GM21619 (cell line): ENCODE measurements around the gene LTBP1.

ENCODE experiments used
- ATAC-seq: cut with Tn5 transposase; IDR thresholded peaks from one replicate; pipeline ENCODE4 v1.9.1; 2021; ENCODE audit not compliant: unreplicated experiment

Gene LTBP1

DNA sequence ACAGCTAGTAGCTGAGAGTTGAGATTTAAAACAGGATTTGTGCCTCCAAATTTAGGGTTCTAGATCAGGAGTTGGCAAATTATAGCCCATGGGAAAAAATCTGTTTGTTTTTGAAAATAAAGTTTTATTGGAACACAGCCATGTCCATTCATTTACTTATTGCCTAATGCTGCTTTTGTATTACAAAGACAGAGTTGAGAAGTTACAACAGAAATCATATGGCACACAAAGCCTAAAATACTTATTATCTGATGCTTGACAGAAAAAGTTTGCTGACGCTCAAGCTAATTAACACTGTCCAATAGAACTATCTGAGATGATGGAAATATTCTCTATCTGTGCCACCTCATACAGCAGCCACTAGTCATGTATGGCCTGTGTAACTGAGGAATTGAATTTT, 300.6 kb downstream of the LTBP1 start:
- ATAC-seq = no peak

DNA sequence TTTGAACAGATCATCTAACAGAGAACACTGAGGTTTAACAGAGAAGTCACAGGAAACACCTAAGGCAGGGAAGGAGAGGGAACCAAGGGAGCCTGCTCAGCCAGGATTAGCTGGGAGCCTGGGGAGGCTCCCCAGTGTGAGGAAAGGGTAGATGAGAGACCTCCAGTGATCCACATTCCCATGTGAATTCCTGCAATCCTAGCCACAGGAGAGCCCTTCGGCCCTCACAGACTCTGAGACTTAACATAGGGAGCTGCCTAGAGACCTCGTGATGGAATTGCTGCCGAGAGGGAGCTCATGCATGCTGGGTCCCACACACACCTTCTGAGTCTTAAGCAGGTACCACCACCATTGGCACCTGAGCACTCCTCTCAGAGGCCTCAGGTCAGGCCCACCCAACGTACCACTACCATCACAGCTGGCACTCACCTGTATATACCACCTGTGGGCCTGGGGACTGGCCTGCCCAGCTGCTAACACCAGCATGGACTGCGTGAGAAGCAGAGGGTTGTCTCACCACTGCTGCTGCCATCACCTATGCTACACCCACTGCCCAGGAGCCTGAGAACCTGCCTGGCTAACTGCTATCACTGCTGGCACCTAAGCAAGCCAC, 303.8 kb downstream of the LTBP1 start:
- no peak for ATAC-seq

DNA sequence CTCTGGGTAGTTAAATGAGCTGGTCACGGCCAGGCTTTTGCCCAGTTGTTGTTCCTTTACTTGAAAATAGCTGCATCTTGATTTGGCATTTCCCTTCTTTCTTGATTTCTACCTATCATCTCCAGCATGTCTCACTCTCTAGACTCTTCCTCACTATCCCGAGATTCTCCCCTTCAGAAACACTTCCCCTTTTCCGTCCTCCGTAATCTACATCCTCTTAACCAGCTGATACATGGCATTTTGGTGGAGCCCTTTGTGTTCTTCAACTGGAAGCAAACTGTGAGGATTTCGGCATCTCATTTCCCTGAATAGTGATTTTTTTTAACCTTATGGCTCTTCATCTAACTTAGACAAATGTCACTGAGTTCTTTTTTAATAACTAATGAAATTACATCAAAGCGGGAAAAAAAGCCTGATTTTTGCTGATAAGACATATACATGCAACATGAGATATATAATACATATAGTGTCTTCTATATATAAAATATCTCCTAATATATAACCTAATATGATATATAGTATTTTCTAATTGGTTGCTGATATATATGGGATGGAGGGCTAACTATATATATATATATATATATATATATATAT, 309.5 kb downstream of the LTBP1 start:
- no peak for ATAC-seq

DNA sequence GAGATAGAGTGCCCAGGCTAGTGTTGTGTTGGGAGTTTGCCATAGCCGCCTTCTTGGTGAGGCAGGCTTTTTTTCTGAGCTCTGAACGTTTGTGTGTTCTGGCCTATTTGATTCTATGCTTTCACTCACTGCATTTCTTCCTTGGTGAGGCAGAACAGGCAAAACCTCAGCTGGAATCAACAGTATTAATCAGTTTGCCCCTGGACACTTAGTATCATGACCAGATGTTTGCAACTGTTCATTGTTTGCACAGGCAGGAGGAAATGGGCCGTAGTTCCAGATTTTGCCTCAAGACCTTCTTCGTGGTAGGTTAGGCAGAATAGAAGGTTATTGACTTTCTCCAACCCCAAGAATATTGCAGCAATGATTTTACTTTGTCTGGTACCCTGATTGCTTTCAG, 311.6 kb downstream of the LTBP1 start:
- ATAC-seq = no peak

DNA sequence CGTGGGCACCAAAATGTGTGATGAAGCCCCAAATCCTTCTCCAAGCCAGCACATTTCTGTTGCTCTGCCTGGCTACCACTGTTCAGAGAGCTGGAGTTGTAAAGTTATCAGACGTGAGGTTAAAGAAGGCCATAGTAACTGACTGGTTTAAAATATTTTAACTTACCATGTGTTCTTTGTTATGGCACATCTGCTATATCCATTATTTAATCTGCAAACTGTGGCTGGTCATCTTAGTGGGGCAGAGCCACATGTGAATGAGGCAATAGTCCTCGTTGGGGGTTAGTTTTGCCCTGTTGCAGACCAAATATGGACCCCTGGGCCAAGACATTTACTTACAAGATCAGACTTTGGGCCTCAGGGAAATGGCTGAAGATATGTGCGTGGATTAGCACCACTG, 315.3 kb downstream of the LTBP1 start:
- ATAC-seq = no peak

DNA sequence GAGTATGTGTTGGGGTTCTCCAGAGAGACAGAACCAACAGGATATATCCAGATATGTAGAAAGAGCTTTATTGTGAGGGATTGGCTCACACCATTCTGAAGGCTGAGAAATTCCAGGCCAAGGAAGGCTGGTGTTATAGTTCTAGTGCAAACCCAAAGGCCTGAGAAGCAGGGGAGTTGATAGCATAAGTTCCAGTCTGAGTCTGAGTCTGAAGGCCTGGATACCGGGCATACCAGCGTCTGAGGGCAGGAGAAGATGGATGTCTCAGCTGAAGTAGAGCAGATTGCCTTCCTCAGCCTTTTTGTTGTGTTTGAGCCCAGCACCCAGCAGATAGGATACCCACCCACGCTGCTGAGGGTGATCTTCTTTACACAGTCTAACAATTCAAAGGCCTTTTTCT, 318.0 kb downstream of the LTBP1 start:
- no peak for ATAC-seq

DNA sequence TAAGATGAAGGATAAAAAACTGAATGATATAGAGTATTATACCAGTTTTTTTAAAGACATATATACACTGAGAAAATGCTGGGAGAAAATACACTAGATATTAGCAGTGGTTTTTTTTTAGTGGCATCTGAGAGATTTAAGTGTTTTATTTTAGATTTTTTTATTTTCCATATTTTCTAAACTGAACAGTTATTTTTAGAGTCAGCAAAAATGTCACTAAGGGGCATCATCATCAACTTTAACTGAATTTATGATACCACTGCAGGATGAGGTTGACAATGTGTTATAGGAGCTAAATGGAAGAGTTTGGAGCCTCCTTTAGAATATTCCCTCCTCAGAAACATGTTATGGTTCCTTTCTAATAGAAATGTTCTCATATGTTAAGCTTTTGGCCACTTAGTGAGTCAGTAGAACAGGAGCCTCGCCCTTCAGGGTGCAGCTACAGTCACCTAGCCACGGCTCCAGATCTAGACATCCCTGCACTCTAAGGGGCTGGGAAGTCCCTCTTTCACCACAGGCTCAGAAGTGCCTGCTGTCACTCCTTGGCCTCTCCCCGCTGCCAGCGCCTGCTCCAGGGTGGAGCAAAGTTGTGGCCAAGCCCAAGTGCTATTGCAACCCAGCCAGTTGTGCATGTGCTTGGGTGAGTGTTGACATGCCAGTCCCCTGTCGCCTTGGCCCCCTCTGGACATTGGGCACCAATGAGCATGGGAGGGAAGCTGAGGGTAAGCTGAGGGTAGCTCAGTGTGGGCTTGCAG, 319.0 kb downstream of the LTBP1 start:
- no peak for ATAC-seq

DNA sequence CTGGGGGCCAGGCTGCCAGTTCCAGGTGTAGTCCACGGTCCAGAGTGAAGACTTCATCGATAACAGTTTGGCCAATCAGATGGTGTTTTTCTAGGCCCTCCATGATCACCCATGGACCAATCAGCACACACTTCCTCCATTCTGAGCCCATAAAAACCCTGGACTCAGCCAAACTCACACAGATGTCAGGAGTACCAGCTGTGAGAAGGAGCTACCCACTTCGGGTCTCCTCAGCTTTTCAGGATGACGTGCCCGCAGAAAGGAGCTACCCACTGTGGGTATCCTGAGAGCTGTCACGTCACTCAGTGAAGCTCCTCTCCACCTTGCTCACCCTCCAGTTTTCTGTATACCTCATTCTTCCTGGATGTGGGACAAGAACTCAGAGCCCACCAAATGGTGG, 319.7 kb downstream of the LTBP1 start:
- ATAC-seq = no peak

DNA sequence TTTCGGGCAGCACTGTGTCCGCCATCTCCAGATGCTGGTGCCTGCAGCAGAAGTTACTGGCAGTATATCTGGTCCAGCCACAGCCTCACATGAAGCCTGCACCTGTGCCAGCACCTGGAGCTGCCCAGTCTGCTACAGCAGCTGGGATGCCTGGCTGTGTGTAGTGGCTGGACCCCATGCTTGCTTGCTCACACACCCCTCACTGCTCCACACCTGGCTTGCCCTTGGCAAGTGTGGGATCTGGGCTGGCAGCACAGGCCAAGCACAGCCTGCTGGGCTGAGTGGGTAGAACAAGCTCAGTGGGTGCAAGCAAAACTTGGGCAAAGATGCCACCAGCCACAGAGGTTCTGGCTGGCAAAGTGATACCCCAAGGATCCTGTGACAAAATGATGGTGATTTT, 320.3 kb downstream of the LTBP1 start:
- ATAC-seq = no peak

DNA sequence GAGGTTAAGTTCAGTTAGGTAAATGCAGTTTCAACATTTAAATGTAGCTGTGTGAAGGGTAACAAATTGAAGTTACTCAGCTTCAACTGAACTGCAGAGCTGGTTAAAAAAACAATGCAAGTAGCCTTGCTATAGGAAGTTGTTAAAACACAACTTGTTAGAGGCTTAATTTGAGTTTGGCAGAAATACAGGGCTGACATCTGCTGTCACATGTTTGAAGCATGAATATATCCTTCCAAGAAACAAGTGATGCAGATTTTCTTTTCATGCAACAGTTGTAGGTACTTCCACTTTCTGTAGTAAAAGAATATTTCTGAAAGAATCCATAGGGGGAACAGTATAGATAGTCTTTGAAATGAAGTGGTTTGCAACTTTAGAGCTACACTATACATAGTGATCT, 321.0 kb downstream of the LTBP1 start:
- ATAC-seq = no peak

DNA sequence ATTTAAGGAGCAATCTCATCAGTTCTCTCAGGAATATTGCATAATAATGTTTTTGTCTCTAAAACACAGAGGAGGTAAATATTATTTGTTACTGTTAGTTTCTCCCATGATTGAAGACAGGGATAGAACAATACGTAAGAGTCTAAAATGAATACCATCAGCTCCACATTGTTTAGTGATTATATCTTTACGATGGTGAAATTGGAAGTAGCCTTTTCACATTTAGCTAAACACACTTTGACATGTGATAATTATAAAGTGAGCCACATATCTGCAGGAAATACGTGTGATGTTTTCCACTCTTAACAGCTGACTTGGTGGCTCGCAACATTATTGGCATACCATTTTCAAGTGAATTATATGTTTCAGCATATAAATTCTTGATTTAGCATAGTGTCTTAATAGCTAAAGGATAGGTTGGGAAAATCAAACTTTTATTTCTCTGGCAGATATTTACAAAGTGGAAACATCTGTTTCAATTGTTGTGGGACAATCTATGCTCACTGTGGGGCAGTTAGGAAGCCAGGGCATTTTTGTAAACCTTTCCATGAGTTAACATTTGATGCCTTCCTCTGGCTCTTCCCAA, 321.6 kb downstream of the LTBP1 start:
- no peak for ATAC-seq

DNA sequence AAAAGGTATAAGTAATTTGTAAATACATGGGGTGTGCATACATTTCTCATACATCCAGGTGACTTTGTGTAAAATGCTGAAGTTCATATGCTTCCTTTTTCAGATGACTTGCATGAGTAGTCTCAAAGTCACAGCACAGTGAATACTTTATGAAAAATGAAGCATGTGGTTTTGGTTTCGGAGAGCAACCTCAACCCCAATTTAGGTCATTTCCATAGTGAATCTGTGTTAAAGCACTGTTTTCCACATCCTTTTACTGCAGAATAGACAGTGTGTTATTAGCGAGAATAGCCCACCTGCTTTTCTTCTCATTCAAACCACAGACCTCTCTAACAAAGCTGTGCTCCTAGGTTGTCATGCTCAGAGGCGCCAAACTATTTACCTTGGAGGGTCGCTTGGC, 325.2 kb downstream of the LTBP1 start:
- ATAC-seq = peak; percentile 97

DNA sequence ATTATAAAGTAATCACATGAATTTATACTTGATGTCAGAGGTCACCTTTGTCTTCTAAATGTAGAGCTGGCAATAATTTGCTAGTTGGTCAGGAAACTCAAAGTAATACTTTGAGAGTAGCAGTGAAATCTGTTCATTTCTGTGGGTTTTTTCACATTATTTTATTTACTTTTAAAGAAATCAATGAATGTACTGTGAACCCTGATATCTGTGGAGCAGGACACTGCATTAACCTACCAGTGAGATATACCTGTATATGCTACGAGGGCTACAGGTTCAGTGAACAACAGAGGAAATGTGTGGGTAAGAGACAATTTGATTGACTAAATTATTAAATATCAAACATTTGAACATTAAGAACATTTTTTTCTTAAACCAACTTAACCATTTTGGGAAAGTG, 326.7 kb downstream of the LTBP1 start:
- ATAC-seq = no peak

DNA sequence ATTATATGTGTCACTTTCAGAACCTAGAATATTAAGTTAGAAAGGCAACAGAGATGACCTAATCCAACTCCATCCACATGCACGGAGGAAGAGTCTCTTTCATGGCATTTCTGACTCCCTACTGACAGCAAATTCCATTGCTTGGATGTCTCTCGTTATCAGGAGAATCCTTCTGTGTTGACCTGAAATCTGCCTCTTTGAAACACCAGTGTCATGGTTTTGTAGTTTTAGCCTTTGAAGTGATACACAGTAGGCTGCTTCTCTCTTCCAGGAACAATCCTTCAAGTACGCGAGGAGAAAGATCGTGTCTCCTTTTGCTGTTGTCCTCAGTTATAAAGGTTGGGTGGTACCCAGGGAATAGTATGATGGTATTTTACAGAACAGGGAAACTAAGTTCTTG, 327.8 kb downstream of the LTBP1 start:
- no peak for ATAC-seq

DNA sequence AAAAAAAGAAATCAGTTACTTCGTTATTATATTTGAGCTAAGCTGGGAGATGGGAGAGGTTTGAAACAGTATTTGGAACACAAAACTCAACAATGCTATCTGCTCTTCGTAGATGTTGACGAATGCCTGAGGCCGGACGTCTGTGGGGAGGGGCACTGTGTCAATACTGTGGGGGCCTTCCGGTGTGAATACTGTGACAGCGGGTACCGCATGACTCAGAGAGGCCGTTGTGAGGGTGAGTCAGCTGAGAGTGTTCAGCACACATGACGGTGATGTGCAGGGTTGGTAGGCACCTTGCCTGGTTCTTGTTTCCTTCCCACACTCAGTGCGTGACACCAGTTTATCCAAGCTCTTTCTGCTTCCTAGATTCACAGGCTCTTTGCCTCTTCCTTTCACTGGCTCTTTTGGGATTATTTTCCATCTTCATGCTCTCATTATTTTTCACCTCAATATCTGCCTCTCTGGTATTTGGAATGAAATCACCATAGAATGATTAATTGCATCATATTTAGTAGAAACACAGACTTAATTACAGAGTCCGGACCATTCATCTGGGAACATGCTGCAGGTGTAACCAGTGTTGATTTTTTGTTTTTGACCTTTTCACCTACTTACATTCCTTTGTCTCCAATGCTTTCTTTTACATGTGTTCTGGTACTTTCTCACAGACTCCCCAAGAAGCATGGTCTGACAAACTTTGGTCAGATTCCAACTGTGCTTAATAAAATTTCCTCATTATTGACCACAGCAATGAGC, 329.1 kb downstream of the LTBP1 start:
- no peak for ATAC-seq

DNA sequence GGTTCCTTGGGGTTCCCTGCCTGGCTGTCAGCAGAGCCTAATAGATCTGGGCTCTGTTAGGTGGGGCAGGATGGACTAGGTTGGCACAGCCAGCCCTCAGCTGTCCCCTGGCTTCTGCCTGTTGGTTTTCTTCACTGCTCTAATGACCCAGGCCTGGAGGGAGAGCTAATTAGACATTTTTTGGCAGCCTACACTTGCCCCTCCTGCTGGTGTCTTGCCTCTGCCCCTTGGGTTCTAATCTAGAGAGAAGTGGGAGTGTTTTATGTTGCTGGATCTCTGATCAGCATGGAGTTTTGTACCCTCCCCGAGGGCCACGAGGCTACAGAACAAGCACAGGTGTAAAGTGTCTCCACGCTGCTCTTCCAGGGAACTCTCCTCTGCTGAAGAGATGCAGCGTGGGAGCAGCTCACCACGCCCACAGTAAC, 330.3 kb downstream of the LTBP1 start:
- ATAC-seq = no peak

DNA sequence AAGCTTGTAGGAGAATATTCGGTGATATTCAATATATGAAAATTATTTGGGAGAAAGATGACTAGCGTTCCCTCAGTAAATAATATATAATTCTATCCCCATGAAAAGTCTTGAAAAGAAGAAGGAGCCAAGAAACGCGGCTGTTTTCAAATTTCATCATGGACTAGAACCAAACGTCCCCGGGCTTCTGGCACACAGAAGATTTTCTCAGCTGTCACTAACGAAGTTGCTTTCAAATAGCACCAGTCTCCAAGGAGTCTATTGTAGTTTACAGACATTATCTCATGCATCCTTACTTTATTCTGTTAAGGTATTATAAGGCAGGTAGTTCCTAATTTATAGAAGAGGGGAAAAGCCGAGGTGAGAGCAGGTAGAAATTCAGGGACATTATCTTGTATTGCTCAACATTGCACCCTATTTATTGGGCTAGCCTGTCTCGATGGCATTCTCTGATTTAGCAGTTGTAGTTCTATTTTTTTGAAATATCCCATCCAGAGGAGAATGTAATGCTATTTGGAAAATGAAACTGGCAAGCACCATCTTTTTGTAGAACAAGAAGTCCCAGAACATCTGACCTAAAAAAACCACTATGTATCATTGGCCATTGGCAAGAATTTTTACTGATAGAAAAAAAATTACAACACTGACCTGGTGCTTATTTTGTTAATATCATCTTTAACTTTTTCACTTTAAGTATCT, 331.6 kb downstream of the LTBP1 start:
- ATAC-seq = no peak

DNA sequence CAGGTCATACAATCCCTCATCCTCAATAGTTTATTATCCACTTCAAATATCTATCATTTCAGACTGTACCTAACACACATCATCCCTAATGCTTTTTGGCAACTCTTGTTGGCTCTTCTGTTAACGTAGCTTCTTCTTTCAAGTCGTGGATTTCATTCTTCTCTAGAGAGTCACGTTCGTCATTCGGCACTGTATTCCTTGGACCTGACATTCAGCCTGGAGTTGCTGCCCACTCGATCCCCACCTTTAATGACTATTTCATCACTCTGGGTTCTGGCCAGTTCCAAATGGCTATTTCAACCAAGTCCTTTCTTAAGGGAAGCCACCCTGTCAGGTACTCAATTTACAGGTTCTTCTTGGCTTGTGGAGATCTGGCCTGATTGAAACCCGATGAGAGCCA, 337.5 kb downstream of the LTBP1 start:
- ATAC-seq = no peak

DNA sequence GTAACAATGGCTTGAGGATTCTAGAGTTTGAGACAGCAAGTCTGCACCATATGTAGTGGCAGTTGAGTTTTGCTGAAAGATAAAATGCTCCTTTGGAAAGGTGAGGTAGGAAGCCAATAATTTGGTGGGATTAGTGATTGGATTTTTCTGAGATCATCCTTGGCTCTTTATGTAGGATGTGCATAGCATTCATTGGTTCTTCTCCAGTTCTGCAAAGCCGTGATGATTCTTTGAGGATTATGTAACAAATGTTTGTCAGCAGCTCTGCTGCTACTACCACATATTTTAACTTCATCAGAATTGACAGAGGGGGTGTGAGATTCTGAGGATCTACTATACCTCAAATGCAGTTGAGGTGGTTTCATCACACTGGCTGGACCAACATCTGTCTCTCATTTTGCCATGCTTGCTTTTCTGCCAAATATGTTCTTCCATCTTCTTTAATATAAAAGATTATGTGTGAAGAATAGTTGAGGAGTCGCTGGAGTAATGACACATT, 340.8 kb downstream of the LTBP1 start:
- ATAC-seq = no peak

DNA sequence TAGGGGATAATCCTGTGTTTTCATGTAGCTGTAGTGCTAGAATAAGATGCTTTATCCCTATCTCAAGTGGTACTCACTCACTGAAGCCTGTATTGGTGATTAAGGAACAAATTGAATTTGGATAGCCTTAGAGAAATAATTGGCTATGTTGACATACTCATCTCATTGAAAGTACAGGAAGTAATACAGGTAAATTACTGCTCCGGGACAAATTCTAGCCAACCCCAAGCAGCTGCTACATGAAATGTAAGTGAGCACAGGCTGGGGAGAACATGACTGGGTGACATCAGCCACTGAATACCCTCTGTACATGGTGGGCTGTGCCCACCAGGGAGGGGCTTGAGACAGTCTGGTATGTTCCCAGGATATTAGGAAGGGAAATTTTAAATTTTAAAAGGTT, 341.3 kb downstream of the LTBP1 start:
- no peak for ATAC-seq

DNA sequence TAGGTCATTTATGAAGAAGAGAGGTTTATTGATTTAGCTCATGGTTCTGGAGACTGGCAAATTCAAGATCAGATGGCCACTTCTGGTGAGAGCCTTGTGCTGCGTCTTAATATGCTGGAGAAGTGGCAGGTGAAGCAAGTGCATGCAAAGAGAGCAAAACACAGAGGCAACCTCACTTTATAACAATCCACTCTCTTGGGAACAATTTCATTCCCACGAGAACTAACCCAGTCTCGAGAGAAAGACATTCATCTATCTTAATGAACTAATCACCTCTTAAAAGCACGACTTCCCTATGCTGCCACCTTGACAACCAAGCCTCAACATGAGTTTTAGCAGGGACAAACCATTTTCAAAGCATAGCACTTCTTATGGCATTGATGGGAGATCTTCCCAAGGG, 343.2 kb downstream of the LTBP1 start:
- ATAC-seq = no peak
